Activated CD8-positive, alpha-beta T cell treated with anti-CD3 and anti-CD28 coated beads for 36 hours (primary cell): ENCODE data around the gene CAT. TPM values are rescaled to one million over a fixed set of nuclear protein-coding genes. Genes with fewer than 3 reads are reported as not detected.
"Not testable (repeated sequence)": the region's sequence is repeated elsewhere in the genome, so short reads cannot be mapped to it uniquely, and the experiment has no call there.

Experiments
- ATAC-seq: fragments of 200-7000 bp; cut with Tn5 transposase; one replicate; pipeline ENCODE4 v1.10.0; 2021; ENCODE audit warnings: mild to moderate bottlenecking, moderate library complexity
- CTCF ChIA-PET: fragments of 350-600 bp; sonication (Branson Sonifier 250); formaldehyde crosslinking; loops from one replicate; lab custom pipeline; 2021; ENCODE audit warnings: antibody characterized with exemption; lab: Charles Lee
- POLR2A ChIA-PET: fragments of 350-600 bp; sonication (Branson Sonifier 250); formaldehyde crosslinking; loops from one replicate; lab custom pipeline; 2021; ENCODE audit warnings: antibody characterized with exemption; lab: Charles Lee
- DNase-seq: peaks from one replicate; pipeline ENCODE4 v3.0.0-alpha.2; 2020
- H3K27ac Mint-ChIP-seq: one replicate; pipeline ENCODE4 v1.8.0; 2021; ENCODE audit warnings: mild to moderate bottlenecking, mixed read lengths
- H3K27me3 Mint-ChIP-seq: one replicate; pipeline ENCODE4 v1.8.0; 2021; ENCODE audit warnings: mixed read lengths
- H3K36me3 Mint-ChIP-seq: one replicate; pipeline ENCODE4 v1.8.0; 2021; ENCODE audit warnings: low read depth, mixed read lengths
- H3K4me1 Mint-ChIP-seq: one replicate; pipeline ENCODE4 v1.8.0; 2021; ENCODE audit warnings: low read depth, mixed read lengths
- H3K4me3 Mint-ChIP-seq: one replicate; pipeline ENCODE4 v1.8.0; 2021; ENCODE audit warnings: mild to moderate bottlenecking, moderate library complexity, mixed read lengths
- H3K9me3 Mint-ChIP-seq: one replicate; pipeline ENCODE4 v1.8.0; 2021; ENCODE audit warnings: mixed read lengths
- CTCF ChIP-seq: fragments of 200-600 bp; IDR thresholded peaks from one replicate; pipeline ENCODE4 v1.8.0; 2022; ENCODE audit warnings: antibody characterized with exemption, mild to moderate bottlenecking
- intact Hi-C: fragments of 100-400 bp; cut with micrococcal nuclease; formaldehyde crosslinking; loops from one replicate; pipeline ENCODE4 v1.10.0; 2022
- total RNA-seq, 2 experiments: library from RNA; stranded (reverse); gene quantifications; one replicate each; pipeline ENCODE4 v1.2.3, GENCODE V29; 2021

CAT gene
- total RNA-seq, 2 experiments from 2014 or later, result 23.9 to 24.8 TPM

GRCh38 chr11:34423300-34423699 lies 15.4 kb upstream of the CAT start:
- TF ChIP-seq CTCF, result no peak
- Mint-ChIP-seq H3K27ac (no peak overlapping the region), H3K27me3 (peaks cover 10% of the 10 kb centered on the region), H3K4me3 (no peak overlapping the region), H3K4me1 (no peaks in the 10 kb centered on the region), H3K9me3 (no peaks in the 10 kb centered on the region), H3K36me3 (no peaks in the 10 kb centered on the region)
- intact Hi-C loops, result no loop called here
- POLR2A ChIA-PET, result no interaction called here
- DNase-seq (no peak), ATAC-seq (no peak)
- CTCF ChIA-PET, result no interaction called here

- DNase-seq, intact Hi-C loops, H3K27me3 Mint-ChIP-seq, H3K4me3 Mint-ChIP-seq, H3K27ac Mint-ChIP-seq, H3K9me3 Mint-ChIP-seq, H3K36me3 Mint-ChIP-seq, POLR2A ChIA-PET, ATAC-seq, H3K4me1 Mint-ChIP-seq, CTCF ChIA-PET: not testable (repeated sequence)
Observed at GRCh38 chr11:34424826-34425225, 13.9 kb upstream of the CAT start.

- no peak for TF ChIP-seq CTCF
- POLR2A ChIA-PET, result no interaction called here
- intact Hi-C loops, result no loop called here
- no peak for ATAC-seq
- H3K9me3 Mint-ChIP-seq, result no peaks in the 10 kb centered on the region
- no peak overlapping the region for H3K27ac Mint-ChIP-seq
- no peak for DNase-seq
- peaks cover 8% of the 10 kb centered on the region for H3K27me3 Mint-ChIP-seq
- H3K4me3 Mint-ChIP-seq, result no peak overlapping the region
- H3K4me1 Mint-ChIP-seq, result no peaks in the 10 kb centered on the region
- H3K36me3 Mint-ChIP-seq, result no peaks in the 10 kb centered on the region
- CTCF ChIA-PET, result no interaction called here
Observed at GRCh38 chr11:34425360-34425759, 13.4 kb upstream of the CAT start.

GRCh38 chr11:34425867-34426266 lies 12.9 kb upstream of the CAT start:
- Mint-ChIP-seq H3K4me3 (no peak overlapping the region), H3K4me1 (no peaks in the 10 kb centered on the region), H3K36me3 (no peaks in the 10 kb centered on the region), H3K27me3 (peaks cover 6% of the 10 kb centered on the region), H3K27ac (no peak overlapping the region), H3K9me3 (no peaks in the 10 kb centered on the region)
- DNase-seq (no peak), ATAC-seq (no peak)
- CTCF ChIA-PET, result no interaction called here
- intact Hi-C loops, result no loop called here
- POLR2A ChIA-PET, result no interaction called here
- TF ChIP-seq CTCF, result no peak

- DNase-seq (no peak), ATAC-seq (no peak)
- H3K36me3 Mint-ChIP-seq, result no peaks in the 10 kb centered on the region
- no peak for TF ChIP-seq CTCF
- no peaks in the 10 kb centered on the region for H3K9me3 Mint-ChIP-seq
- ChIA-PET POLR2A (no interaction called here), CTCF (no interaction called here)
- no peak overlapping the region for H3K27ac Mint-ChIP-seq
- H3K27me3 Mint-ChIP-seq, result peaks cover 6% of the 10 kb centered on the region
- intact Hi-C loops, result no loop called here
- H3K4me3 Mint-ChIP-seq, result no peak overlapping the region
- no peaks in the 10 kb centered on the region for H3K4me1 Mint-ChIP-seq
Observed at GRCh38 chr11:34426766-34427185, 12.0 kb upstream of the CAT start.
